Ishikawa (cell line): ENCODE data around the gene MSRB3.

Experiments
- CEBPB ChIP-seq: IDR thresholded peaks from 2 replicates; pipeline ENCODE4 v1.6.1; 2012
- CREB1 ChIP-seq: IDR thresholded peaks from 2 replicates; pipeline ENCODE4 v1.6.1; 2012; ENCODE audit warnings: low read depth
- EGR1 ChIP-seq: IDR thresholded peaks from 2 replicates; pipeline ENCODE4 v1.6.1; 2012
- EP300 ChIP-seq: IDR thresholded peaks from 2 replicates; pipeline ENCODE4 v1.6.1; 2012; ENCODE audit warnings: borderline replicate concordance
- FOXM1 ChIP-seq: IDR thresholded peaks from 2 replicates; pipeline ENCODE4 v1.6.1; 2012; ENCODE audit warnings: low read depth, borderline replicate concordance
- NFIC ChIP-seq: IDR thresholded peaks from 2 replicates; pipeline ENCODE4 v1.6.1; 2012
- RAD21 ChIP-seq: IDR thresholded peaks from 2 replicates; pipeline ENCODE4 v1.6.1; 2012; ENCODE audit warnings: low read depth
- TAF1 ChIP-seq: IDR thresholded peaks from 2 replicates; pipeline ENCODE4 v1.6.1; 2012; ENCODE audit warnings: low read depth, mild to moderate bottlenecking
- TCF12 ChIP-seq: IDR thresholded peaks from 2 replicates; pipeline ENCODE4 v1.6.1; 2012; ENCODE audit warnings: low read depth
- TEAD4 ChIP-seq: IDR thresholded peaks from 2 replicates; pipeline ENCODE4 v1.6.1; 2012
- YY1 ChIP-seq: IDR thresholded peaks from 2 replicates; pipeline ENCODE4 v1.6.1; 2012; ENCODE audit warnings: low read depth
- ZBTB7A ChIP-seq: IDR thresholded peaks from 2 replicates; pipeline ENCODE4 v1.6.1; 2012; ENCODE audit warnings: low read depth
- TF ChIP-seq, protein P1 (sequence below): IDR thresholded peaks from 2 replicates; pipeline ENCODE4 v1.6.1; 2012
- TF ChIP-seq, protein P2 (sequence below): IDR thresholded peaks from 2 replicates; pipeline ENCODE4 v1.6.1; 2012; ENCODE audit warnings: low read depth, mild to moderate bottlenecking
- TF ChIP-seq, protein P3 (sequence below): IDR thresholded peaks from 2 replicates; pipeline ENCODE4 v1.6.1; 2012

MSRB3 gene

DNA sequence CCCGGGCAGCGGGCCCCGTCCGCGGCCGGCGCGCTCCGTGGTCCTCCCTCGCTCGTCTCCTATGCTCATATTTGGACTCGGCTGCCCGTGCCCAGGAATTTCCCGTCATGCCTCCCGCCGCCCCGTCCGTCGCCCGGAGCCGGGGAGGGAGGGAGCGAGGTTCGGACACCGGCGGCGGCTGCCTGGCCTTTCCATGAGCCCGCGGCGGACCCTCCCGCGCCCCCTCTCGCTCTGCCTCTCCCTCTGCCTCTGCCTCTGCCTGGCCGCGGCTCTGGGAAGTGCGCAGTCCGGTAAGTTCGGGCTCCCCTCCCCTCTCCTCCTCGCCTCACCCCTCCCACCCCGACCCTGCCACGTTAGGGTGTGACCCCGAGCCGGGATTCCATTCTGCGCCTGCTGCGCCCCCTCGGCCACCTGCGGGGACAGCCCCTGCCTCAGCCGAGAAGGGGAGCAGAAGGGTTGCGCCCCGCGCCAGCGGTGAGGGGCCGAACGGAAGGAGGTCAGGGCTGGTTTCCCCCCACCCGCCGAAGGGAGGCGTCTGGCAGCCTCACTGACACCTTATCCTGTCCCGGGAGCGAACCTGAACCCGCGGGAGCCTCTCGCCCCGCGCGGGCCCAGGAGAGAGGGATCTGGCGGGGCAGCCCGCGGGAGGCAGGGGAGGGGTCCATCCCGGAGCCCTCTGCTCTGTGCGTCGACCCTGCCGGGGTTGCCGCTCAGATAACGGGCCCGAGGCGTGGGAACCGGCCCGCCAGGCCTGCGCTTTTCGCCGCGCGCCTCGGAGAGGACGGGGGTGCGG is at the start of gene MSRB3:
TSS of gene MSRB3 (plus strand) at position 108 of the 793 bp plus-strand sequence. CDS start 29,897 bp downstream, outside the sequence.
- TF ChIP-seq NFIC: peak; percentile 32; the same call in 1 of the 2 replicates
- TF ChIP-seq FOXM1: no peak
- TF ChIP-seq EP300: peak; percentile 58; the same call in 1 of the 2 replicates
- TF ChIP-seq TAF1: peak; percentile 86
- TF ChIP-seq, protein P1, sequence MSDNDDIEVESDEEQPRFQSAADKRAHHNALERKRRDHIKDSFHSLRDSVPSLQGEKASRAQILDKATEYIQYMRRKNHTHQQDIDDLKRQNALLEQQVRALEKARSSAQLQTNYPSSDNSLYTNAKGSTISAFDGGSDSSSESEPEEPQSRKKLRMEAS: peak; percentile 77
- TF ChIP-seq ZBTB7A: peak; percentile 86
- TF ChIP-seq, protein P2, sequence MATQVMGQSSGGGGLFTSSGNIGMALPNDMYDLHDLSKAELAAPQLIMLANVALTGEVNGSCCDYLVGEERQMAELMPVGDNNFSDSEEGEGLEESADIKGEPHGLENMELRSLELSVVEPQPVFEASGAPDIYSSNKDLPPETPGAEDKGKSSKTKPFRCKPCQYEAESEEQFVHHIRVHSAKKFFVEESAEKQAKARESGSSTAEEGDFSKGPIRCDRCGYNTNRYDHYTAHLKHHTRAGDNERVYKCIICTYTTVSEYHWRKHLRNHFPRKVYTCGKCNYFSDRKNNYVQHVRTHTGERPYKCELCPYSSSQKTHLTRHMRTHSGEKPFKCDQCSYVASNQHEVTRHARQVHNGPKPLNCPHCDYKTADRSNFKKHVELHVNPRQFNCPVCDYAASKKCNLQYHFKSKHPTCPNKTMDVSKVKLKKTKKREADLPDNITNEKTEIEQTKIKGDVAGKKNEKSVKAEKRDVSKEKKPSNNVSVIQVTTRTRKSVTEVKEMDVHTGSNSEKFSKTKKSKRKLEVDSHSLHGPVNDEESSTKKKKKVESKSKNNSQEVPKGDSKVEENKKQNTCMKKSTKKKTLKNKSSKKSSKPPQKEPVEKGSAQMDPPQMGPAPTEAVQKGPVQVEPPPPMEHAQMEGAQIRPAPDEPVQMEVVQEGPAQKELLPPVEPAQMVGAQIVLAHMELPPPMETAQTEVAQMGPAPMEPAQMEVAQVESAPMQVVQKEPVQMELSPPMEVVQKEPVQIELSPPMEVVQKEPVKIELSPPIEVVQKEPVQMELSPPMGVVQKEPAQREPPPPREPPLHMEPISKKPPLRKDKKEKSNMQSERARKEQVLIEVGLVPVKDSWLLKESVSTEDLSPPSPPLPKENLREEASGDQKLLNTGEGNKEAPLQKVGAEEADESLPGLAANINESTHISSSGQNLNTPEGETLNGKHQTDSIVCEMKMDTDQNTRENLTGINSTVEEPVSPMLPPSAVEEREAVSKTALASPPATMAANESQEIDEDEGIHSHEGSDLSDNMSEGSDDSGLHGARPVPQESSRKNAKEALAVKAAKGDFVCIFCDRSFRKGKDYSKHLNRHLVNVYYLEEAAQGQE: 0 out of 2 replicates have a peak, but pooled peaks have one; percentile 7
- TF ChIP-seq RAD21: no peak
- TF ChIP-seq CREB1: no peak
- peak; percentile 35; the same call in 1 of the 2 replicates for TF ChIP-seq YY1
- TF ChIP-seq CEBPB: no peak
- peak; percentile 97 for TF ChIP-seq TEAD4
- no peak; the same call in none of the 2 replicates for TF ChIP-seq TCF12
- TF ChIP-seq, protein P3, sequence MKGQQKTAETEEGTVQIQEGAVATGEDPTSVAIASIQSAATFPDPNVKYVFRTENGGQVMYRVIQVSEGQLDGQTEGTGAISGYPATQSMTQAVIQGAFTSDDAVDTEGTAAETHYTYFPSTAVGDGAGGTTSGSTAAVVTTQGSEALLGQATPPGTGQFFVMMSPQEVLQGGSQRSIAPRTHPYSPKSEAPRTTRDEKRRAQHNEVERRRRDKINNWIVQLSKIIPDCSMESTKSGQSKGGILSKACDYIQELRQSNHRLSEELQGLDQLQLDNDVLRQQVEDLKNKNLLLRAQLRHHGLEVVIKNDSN: no peak
- no peak for TF ChIP-seq EGR1

GRCh38 chr12:65229441-65229840 is 49.0 kb upstream of the MSRB3 start:
- TF ChIP-seq YY1 (no peak), EGR1 (no peak), EP300 (no peak), RAD21 (no peak), NFIC (no peak), ZBTB7A (no peak), TCF12 (no peak), CREB1 (no peak), TAF1 (no peak), FOXM1 (no peak)
- TF ChIP-seq, protein P2: no peak
- TF ChIP-seq, protein P3: no peak

DNA sequence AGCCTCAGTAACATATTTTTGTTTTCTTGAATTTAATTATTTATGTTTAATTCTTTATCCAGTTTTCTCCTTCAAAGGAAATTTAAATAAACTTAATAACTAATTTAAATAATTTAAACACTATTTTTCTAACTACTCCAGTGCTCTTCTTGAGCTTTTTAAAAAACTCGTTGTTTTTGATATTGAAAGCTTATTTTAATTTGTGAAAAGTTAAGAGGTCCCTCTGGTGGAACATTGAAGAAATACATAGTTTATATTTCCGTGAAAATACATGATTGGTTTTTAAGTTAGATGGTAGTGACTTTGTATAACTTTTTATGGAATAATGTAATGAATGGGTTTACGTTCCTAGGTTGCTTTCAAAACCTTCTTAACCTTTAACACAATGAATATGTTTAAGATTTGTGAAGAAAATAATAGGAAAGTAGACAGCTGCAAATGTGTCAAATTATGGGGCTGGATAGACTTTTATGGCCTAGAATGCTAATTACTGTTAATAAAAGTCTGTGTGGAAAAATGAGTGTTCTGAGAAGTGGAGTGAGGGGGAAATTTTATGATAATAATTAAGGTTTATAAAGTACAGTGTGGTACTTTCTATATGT is 45.9 kb upstream of the MSRB3 start:
- TF ChIP-seq FOXM1 (no peak), RAD21 (peak; percentile 43)

DNA sequence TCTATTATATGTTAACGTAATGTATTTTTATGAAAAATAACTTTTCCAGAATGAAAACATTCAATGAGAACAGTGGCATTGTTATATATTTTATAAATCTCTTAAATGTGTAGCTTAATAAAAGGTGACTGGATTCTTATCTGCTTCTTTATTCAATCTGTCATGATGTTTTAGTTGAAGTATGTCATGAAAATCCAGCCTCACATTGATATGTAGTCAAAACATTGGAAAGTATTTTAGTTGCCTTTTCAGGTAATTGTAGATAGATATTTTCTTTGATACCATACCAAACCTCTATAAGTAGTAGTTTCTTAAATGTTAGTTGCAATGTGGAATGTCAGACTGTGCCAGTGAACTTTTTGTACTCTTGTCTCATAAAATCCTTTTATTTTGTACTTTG is 41.3 kb upstream of the MSRB3 start:
- no peak for TF ChIP-seq EGR1
- no peak for TF ChIP-seq ZBTB7A
- TF ChIP-seq EP300: no peak
- TF ChIP-seq YY1: no peak
- TF ChIP-seq, protein P2: no peak
- TF ChIP-seq TCF12: no peak
- TF ChIP-seq RAD21: no peak
- no peak for TF ChIP-seq FOXM1
- no peak for TF ChIP-seq TAF1
- TF ChIP-seq, protein P3: no peak
- TF ChIP-seq, protein P1: no peak
- TF ChIP-seq NFIC: no peak
- no peak for TF ChIP-seq CREB1
